Cardiac muscle cell (in vitro differentiated cells and primary cell): ENCODE measurements around the gene HTR2B. TPM values are rescaled to one million over a fixed set of nuclear protein-coding genes. Genes with fewer than 3 reads are reported as not detected.
"Not testable (repeated sequence)": the region's sequence is repeated elsewhere in the genome, so short reads cannot be mapped to it uniquely, and the experiment has no call there.

Experiments
- DNase-seq, 2 donors: peaks; one replicate each; pipeline versions ENCODE4 v3.0.0 to v3.0.0-alpha.2; 2010 to 2017; ENCODE audit warnings: low read depth in 1 of 2, low spot score in 1 of 2
- H3K27ac ChIP-seq: fragments of 200-600 bp; sonication (generic); 2 replicates; pipeline ENCODE4 v1.5.1; 2016
- H3K27me3 ChIP-seq: fragments of 200-600 bp; sonication (generic); 2 replicates; pipeline ENCODE4 v1.6.0; 2016; ENCODE audit warnings: control low read depth
- H3K36me3 ChIP-seq: fragments of 200-600 bp; sonication (generic); 2 replicates; pipeline ENCODE4 v1.5.1; 2016; ENCODE audit warnings: control low read depth
- H3K4me1 ChIP-seq: fragments of 200-600 bp; sonication (generic); 2 replicates; pipeline ENCODE4 v1.8.1; 2017; ENCODE audit warnings: low read depth, mild to moderate bottlenecking, mixed run types
- H3K4me3 ChIP-seq: fragments of 200-600 bp; sonication (generic); 2 replicates; pipeline ENCODE4 v1.5.1; 2016; ENCODE audit warnings: mild to moderate bottlenecking
- H3K9me3 ChIP-seq: fragments of 200-600 bp; sonication (generic); 2 replicates; pipeline ENCODE4 v1.5.1; 2017; ENCODE audit warnings: low read depth, mild to moderate bottlenecking, control low read depth
- CTCF ChIP-seq: IDR thresholded peaks from 2 replicates; pipeline ENCODE4 v1.5.1; 2012; ENCODE audit warnings: low read depth, mild to moderate bottlenecking, low read length
- polyA plus RNA-seq: library from polyadenylated mRNA; unstranded; fragments of >200 nt; fragmentation: Nextera tagmentation; extraction: Ambion mirVana; gene quantifications from 2 replicates; pipeline ENCODE4 v1.2.1, GENCODE V29; 2016
- total RNA-seq: library from RNA; depleted of rRNA; stranded (reverse); fragments of >200 nt; gene quantifications from 2 replicates; pipeline ENCODE4 v1.2.3, GENCODE V29; 2016

Gene HTR2B
- total and polyA plus RNA-seq, 2 experiments from 2014 or later, result not detected

DNA sequence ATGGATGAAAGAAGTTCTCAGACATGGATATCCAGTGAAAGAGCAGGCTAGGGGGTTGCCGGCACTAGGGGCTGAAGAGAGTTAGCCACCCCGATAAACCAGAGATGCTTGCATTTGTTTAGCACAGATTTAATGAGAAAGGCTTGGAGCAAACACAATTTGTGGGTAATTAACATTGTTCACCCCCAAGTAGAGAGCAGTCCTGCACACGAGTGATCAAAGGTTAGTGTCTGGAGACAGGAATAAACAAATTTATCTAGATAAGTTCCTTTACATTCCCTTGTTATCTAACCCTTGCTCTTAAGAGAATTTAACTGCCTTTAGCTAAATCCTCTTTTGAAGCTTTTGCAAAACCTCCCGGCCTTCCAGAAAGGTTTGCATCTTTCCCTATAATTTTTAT is 23.9 kb downstream of the HTR2B start:
- no peak overlapping the region for H3K4me3 ChIP-seq
- H3K36me3 ChIP-seq, result peaks cover 12% of the 10 kb centered on the region
- no peak overlapping the region for H3K27ac ChIP-seq
- TF ChIP-seq CTCF, result no peak
- H3K4me1 ChIP-seq, result no peaks in the 10 kb centered on the region
- no peaks in the 10 kb centered on the region for H3K27me3 ChIP-seq
- H3K9me3 ChIP-seq, result no peaks in the 10 kb centered on the region
- no peak for DNase-seq

- not testable (repeated sequence) for DNase-seq, H3K27ac ChIP-seq, H3K9me3 ChIP-seq, H3K4me1 ChIP-seq, H3K27me3 ChIP-seq, H3K4me3 ChIP-seq
- H3K36me3 ChIP-seq, result peaks cover 12% of the 10 kb centered on the region
These were observed 24.5 kb downstream of the HTR2B start for GRCh38 chr2:231100321-231100720.

DNA sequence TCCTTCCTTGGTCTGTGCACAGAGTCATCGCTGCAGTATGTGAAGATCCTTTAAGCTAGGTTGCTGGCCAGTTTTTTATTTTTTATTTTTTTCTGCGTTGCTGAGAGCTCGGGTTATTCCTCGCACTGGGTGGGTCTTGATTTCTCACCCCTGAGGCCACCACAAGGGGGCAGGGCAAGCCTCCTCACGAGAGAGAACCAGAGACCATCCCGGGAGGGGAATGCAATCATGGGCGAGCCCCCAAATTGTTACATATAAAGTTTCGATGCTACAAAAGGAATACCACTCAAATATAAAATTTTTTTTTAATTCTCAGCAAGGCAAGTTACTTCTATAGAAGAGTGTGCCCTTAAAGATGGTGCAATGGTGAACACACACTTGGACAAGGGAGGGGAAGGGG is 24.9 kb downstream of the HTR2B start:
- H3K4me3 ChIP-seq, result no peak overlapping the region
- peak in 1 of 2 donors; percentile 4 for DNase-seq
- H3K9me3 ChIP-seq, result no peaks in the 10 kb centered on the region
- no peak overlapping the region for H3K27ac ChIP-seq
- no peaks in the 10 kb centered on the region for H3K4me1 ChIP-seq
- TF ChIP-seq CTCF, result no peak
- no peaks in the 10 kb centered on the region for H3K27me3 ChIP-seq
- peaks cover 12% of the 10 kb centered on the region for H3K36me3 ChIP-seq

GRCh38 chr2:231094736-231095346 is 30.0 kb downstream of the HTR2B start:
- no peaks in the 10 kb centered on the region for H3K9me3 ChIP-seq
- no peak for DNase-seq
- no peak for TF ChIP-seq CTCF
- H3K27me3 ChIP-seq, result no peaks in the 10 kb centered on the region
- H3K4me3 ChIP-seq, result no peak overlapping the region
- no peaks in the 10 kb centered on the region for H3K4me1 ChIP-seq
- H3K36me3 ChIP-seq, result peaks cover 9% of the 10 kb centered on the region
- no peak overlapping the region for H3K27ac ChIP-seq

DNA sequence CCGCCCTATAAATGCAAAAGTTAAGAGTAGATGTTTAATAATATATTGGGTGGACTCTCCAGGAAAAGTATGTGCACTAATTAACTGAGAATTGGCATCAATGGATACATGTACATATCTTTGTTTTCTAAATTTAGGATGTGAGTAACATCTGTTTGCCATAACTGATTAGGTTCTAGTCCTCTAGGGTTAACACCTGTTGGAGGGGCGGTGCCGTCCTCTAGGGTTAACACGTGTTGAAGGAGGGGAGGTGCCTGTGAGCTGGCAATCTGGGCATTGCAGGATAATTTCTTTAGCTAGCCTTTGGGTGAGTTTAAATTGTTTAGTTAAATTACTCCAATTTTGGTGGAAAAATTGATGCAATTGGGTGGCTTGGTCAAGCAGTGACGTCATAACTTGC is 30.9 kb downstream of the HTR2B start:
- Histone ChIP-seq H3K27me3 (no peaks in the 10 kb centered on the region), H3K4me1 (peaks cover 3% of the 10 kb centered on the region), H3K4me3 (no peak overlapping the region), H3K27ac (no peak overlapping the region), H3K36me3 (peaks cover 9% of the 10 kb centered on the region), H3K9me3 (no peaks in the 10 kb centered on the region)
- DNase-seq, result no peak
- no peak for TF ChIP-seq CTCF

- H3K36me3 ChIP-seq, result peaks cover 40% of the 10 kb centered on the region
- peaks cover 9% of the 10 kb centered on the region for H3K4me1 ChIP-seq
- TF ChIP-seq CTCF, result no peak
- no peak for DNase-seq
- no peaks in the 10 kb centered on the region for H3K27me3 ChIP-seq
- H3K4me3 ChIP-seq, result no peak overlapping the region
- H3K27ac ChIP-seq, result peak overlapping the region; percentile 55
- no peaks in the 10 kb centered on the region for H3K9me3 ChIP-seq
These were observed 36.1 kb downstream of the HTR2B start for GRCh38 chr2:231088754-231089153.
